Measurements from ENCODE around the gene DCAF5.

DCAF5 gene

DNA sequence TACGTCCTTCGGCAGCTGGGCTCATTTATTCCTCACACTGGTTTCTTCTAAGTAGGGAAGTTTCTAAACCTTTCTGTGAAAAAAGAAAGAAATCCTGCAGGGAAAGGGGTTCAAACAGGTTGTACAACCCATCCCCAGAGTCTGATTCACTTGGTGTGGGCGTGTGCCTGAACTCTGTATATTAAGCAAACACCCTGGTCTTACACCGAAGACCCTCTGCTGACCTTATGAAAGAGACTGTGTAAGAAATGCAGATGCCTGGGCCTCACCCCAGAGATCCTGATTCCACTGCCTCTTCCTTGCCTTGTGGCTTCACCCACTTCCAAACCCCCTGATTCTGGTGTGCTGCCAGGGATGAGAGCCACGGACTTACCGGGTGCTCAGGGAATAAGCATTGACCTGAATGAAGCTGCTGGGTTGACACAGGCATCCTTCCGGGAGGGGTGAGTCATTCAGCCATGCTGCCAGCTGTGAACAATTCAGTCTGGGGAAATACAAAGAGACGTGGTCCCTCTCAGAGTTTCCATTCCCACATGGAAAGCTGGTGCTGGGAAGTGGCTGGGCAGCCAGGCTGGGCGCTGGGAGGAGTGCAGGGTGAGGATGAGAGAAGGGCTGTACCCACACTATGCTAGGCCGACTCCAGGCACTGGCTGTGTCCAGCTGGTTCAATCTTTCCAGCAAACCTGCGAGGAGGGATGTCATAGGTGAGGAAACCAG is 147.3 kb downstream of the DCAF5 start:
- no peak for DNase-seq (ENCODE audit: low read depth in 2 of 2)

DNA sequence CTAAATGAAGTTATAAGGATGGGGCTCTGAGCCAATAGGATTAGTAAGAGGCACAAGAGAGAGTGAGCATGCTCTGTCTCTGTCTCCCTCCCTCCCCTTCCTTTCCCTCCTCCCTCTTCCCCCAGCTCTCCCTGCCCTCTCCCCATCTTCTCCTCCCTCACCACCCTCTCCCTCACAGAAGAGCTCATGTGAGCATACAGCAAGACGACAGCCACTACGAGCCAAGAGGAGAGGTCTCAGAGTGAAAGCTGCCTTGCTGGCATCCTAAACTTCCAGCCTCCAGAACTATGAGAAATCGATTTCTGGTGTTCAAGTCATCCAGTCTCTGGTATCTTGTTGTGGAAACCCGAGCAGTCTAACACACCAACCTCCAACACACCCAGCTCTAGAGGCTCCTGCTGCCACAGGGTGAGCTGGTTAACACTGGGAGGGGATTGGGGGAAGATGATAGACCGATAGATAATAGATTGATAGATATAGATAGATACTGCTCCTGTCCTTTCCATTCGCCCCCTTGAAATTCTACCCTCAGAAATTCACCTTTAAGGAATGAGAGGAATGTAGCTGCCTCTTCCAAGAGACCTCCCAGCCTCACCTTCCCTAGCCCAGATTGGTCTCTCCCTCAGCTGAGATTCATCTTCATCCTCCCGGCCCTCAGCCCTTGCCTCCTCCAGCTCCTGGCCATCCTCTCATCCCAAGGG is 148.0 kb downstream of the DCAF5 start:
- DNase-seq (ENCODE audit: low read depth in 2 of 2): no peak

DNA sequence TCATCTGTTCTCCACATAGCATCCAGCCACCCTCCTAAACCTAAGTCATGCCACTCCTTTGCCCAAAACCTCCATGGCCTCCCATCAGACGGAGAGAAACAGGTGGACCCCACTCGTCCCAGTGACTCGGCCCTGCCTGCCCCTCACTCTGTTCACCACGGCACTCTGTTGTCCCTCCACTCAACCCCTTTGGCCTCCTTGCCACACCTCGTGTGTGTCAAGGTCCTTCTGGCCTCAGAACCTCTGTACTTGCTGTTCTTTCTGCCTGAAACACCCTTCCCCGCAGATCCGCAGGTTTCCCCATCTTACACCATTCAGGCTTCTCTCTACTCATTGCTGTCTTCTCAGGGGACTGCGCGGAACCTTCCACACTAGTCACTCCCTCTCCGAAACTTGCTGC is 149.3 kb downstream of the DCAF5 start:
- no peak for DNase-seq (ENCODE audit: low read depth in 2 of 2)

DNA sequence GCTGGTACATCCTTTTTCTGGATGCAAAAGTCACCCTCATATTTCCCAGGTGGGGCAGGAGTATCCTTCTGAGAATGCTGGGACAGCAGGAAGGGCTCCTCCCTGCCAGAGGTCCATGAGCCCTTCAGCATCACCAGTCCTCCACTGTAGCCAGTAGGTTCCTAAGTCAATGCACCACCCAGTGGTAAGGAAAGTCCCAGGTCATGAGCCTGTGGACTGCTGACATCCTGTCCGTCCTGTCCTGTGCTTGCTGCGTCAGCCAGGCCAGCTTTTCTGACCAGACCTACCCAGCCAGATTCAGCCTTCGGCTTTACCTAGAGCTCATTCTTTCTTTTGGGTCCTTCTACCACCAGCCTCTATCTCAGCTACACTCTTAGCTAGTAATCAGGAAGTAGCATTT is 150.8 kb downstream of the DCAF5 start:
- DNase-seq (ENCODE audit: low read depth in 2 of 2): no peak

DNA sequence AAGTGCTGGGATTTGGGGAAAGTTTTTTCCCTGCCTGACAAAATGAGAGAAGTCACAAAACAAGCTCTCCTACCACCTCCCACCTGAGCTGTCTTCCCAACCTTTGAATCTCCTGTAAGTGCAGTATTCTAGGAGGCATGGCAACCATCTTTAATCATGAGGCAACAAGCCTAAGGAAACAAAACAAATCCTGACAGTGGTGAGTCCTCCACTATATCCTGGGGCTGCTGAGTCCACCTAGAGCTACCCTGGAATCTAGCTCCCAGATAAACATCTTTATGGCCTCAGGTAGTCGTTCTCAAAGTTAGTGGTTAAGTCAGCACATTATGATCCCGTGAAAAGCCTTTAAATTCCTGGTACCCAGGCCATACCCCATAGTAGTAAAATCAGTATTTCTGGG is 151.5 kb downstream of the DCAF5 start:
- no peak for DNase-seq (ENCODE audit: low read depth in 2 of 2)

Measured in stimulated activated CD4-positive, alpha-beta T cell treated with anti-CD3 and anti-CD28 coated beads, Interleukin-12 subunit alpha, Interleukin-12 subunit beta, amount 100 ng/mL, for 24 hours (primary cell).